Endodermal cell (in vitro differentiated cells): ENCODE data around the gene HHATL. TPM values are rescaled to one million over a fixed set of nuclear protein-coding genes. Genes with fewer than 3 reads are reported as not detected.

Source experiments
- DNase-seq: peaks from one replicate; pipeline ENCODE4 v3.0.0-alpha.2; 2017
- H3K27ac ChIP-seq: 2 replicates; pipeline ENCODE4 v1.5.1; 2013; ENCODE audit warnings: mild to moderate bottlenecking, low read depth, low read length, moderate library complexity
- H3K27me3 ChIP-seq: 2 replicates; pipeline ENCODE4 v1.6.1; 2013; ENCODE audit warnings: mild to moderate bottlenecking, low read length, moderate library complexity; ENCODE audit not compliant: insufficient read depth, control insufficient read depth, poor library complexity, severe bottlenecking
- H3K36me3 ChIP-seq: 2 replicates; pipeline ENCODE4 v1.7.0; 2013; ENCODE audit warnings: mild to moderate bottlenecking, low read length, moderate library complexity; ENCODE audit not compliant: control insufficient read depth, insufficient read depth
- H3K4me1 ChIP-seq: one replicate; pipeline ENCODE4 v1.7.0; 2013; ENCODE audit warnings: low read length; ENCODE audit not compliant: control insufficient read depth, insufficient read depth
- H3K4me3 ChIP-seq: 2 replicates; pipeline ENCODE4 v1.5.1; 2013; ENCODE audit warnings: mild to moderate bottlenecking, low read length, moderate library complexity
- H3K9ac ChIP-seq: 2 replicates; pipeline ENCODE4 v1.6.1; 2013; ENCODE audit warnings: mild to moderate bottlenecking, low read length, moderate library complexity; ENCODE audit not compliant: poor library complexity, severe bottlenecking; ENCODE audit errors: extremely low read depth
- H3K9me3 ChIP-seq: 2 replicates; pipeline ENCODE4 v1.6.1; 2013; ENCODE audit warnings: mild to moderate bottlenecking, low read length, moderate library complexity; ENCODE audit not compliant: control insufficient read depth
- H3K27ac Mint-ChIP-seq: 2 replicates; pipeline ENCODE4 v1.8.0; 2020; ENCODE audit warnings: mixed read lengths
- H3K27me3 Mint-ChIP-seq: 2 replicates; pipeline ENCODE4 v1.8.0; 2021; ENCODE audit warnings: mild to moderate bottlenecking, mixed read lengths; ENCODE audit not compliant: insufficient read depth
- H3K36me3 Mint-ChIP-seq: 2 replicates; pipeline ENCODE4 v1.8.0; 2020; ENCODE audit warnings: low read depth, mixed read lengths
- H3K4me1 Mint-ChIP-seq: 2 replicates; pipeline ENCODE4 v1.8.0; 2020; ENCODE audit warnings: mixed read lengths
- H3K4me3 Mint-ChIP-seq: 2 replicates; pipeline ENCODE4 v1.8.0; 2020; ENCODE audit warnings: mild to moderate bottlenecking, moderate library complexity, mixed read lengths
- H3K9me3 Mint-ChIP-seq: 2 replicates; pipeline ENCODE4 v1.8.0; 2020; ENCODE audit warnings: mild to moderate bottlenecking, mixed read lengths
- CTCF ChIP-seq: fragments of 200-600 bp; sonication (generic); conservative IDR thresholded peaks from 2 replicates; pipeline ENCODE4 v1.5.0; 2021; ENCODE audit warnings: antibody characterized with exemption, mild to moderate bottlenecking
- WGBS, 2 experiments: methylation state at CpG; one replicate each; pipeline versions ENCODE4 v1.1.5 to v1.1.7; 2013; ENCODE audit warnings: missing lambda C conversion rate in 2 of 2, mixed read lengths in 1 of 2; ENCODE audit not compliant: insufficient coverage in 1 of 2, insufficient read length in 1 of 2; 5-methylcytosine and 5-hydroxymethylcytosine counted together
- total RNA-seq, 2 donors: library from RNA; stranded (reverse); fragmentation: NEBNext Ultra II Directional in 1 of 2; extraction: Animal tissue kit (Norgen Biotek cat#: 25700) in 1 of 2; gene quantifications; 2 replicates in 1 of 2; 3 replicates in 1 of 2; pipeline ENCODE4 v1.2.1, GENCODE V29; 2021

The HHATL gene
- total RNA-seq, 2 donors from 2014 or later, result not detected

- no peaks in the 10 kb centered on the region for H3K4me1 ChIP-seq
- no peaks in the 10 kb centered on the region for H3K36me3 ChIP-seq
- H3K4me3 Mint-ChIP-seq, result no peak overlapping the region
- TF ChIP-seq CTCF, result no peak
- no peak overlapping the region for H3K27ac Mint-ChIP-seq
- no peaks in the 10 kb centered on the region for H3K36me3 Mint-ChIP-seq
- H3K4me1 Mint-ChIP-seq, result no peaks in the 10 kb centered on the region
- H3K27ac ChIP-seq, result no peak overlapping the region
- no peaks in the 10 kb centered on the region for H3K9me3 Mint-ChIP-seq
- no peak for DNase-seq
- no peaks in the 10 kb centered on the region for H3K27me3 Mint-ChIP-seq
- no peak overlapping the region for H3K4me3 ChIP-seq
- H3K9me3 ChIP-seq, result no peaks in the 10 kb centered on the region
- no peaks in the 10 kb centered on the region for H3K27me3 ChIP-seq
- 84 to 86% methylated on average over 10 to 12 of the region's 12 CpGs for WGBS, 2 experiments
- H3K9ac ChIP-seq, result no peak overlapping the region
Observed at GRCh38 chr3:42682301-42683070, 20.1 kb downstream of the HHATL start.

GRCh38 chr3:42681361-42682038 lies 21.1 kb downstream of the HHATL start:
- DNase-seq, result no peak
- no peaks in the 10 kb centered on the region for H3K36me3 Mint-ChIP-seq
- no peak overlapping the region for H3K4me3 Mint-ChIP-seq
- TF ChIP-seq CTCF, result no peak
- no peak overlapping the region for H3K9ac ChIP-seq
- H3K36me3 ChIP-seq, result no peaks in the 10 kb centered on the region
- peaks cover 3% of the 10 kb centered on the region for H3K9me3 Mint-ChIP-seq
- no peak overlapping the region for H3K4me3 ChIP-seq
- no peaks in the 10 kb centered on the region for H3K9me3 ChIP-seq
- no peak overlapping the region for H3K27ac Mint-ChIP-seq
- H3K27me3 ChIP-seq, result no peaks in the 10 kb centered on the region
- H3K4me1 ChIP-seq, result no peaks in the 10 kb centered on the region
- H3K27me3 Mint-ChIP-seq, result no peaks in the 10 kb centered on the region
- no peaks in the 10 kb centered on the region for H3K4me1 Mint-ChIP-seq
- H3K27ac ChIP-seq, result no peak overlapping the region
- 81 to 88% methylated on average over 7 to 9 of the region's 10 CpGs for WGBS, 2 experiments

- H3K36me3 ChIP-seq, result no peaks in the 10 kb centered on the region
- H3K36me3 Mint-ChIP-seq, result no peaks in the 10 kb centered on the region
- H3K4me1 ChIP-seq, result no peaks in the 10 kb centered on the region
- H3K9ac ChIP-seq, result no peak overlapping the region
- no peak overlapping the region for H3K4me3 ChIP-seq
- DNase-seq, result no peak
- no peaks in the 10 kb centered on the region for H3K27me3 ChIP-seq
- no peak overlapping the region for H3K27ac Mint-ChIP-seq
- peaks cover 10% of the 10 kb centered on the region for H3K9me3 Mint-ChIP-seq
- no peak for TF ChIP-seq CTCF
- no peaks in the 10 kb centered on the region for H3K27me3 Mint-ChIP-seq
- no peaks in the 10 kb centered on the region for H3K4me1 Mint-ChIP-seq
- peaks cover 7% of the 10 kb centered on the region for H3K9me3 ChIP-seq
- 87 to 94% methylated on average over 3 to 4 of the region's 4 CpGs for WGBS, 2 experiments
- H3K4me3 Mint-ChIP-seq, result no peak overlapping the region
- H3K27ac ChIP-seq, result no peak overlapping the region
Observed at GRCh38 chr3:42680806-42681205, 21.8 kb downstream of the HHATL start.
